Vagina (tissue), 2 donors: ENCODE results near the gene SZT2.

Experiments
- POLR2A ChIP-seq, 2 donors: fragments of 450-650 bp; IDR thresholded peaks; one replicate each; pipeline ENCODE4 v1.6.1; 2017; ENCODE audit warnings: antibody characterized with exemption in 2 of 2, mild to moderate bottlenecking in 2 of 2, moderate library complexity in 2 of 2
- POLR2AphosphoS5 ChIP-seq, 2 donors: sonication (generic); formaldehyde crosslinking; IDR thresholded peaks; one replicate each; pipeline ENCODE4 v1.9.0; 2017; ENCODE audit warnings: antibody characterized with exemption in 2 of 2, mild to moderate bottlenecking in 2 of 2, low read depth in 1 of 2; ENCODE audit not compliant: insufficient read depth in 1 of 2
- TF ChIP-seq, protein P1 (sequence below), 3 experiments: fragments of 450-650 bp in 2 of 3; fragments of 200-600 bp in 1 of 3; sonication (generic) in 1 of 3; IDR thresholded peaks; one replicate each; pipeline ENCODE4 v1.5.1; 2017 to 2019; ENCODE audit warnings: antibody characterized with exemption in 3 of 3, mild to moderate bottlenecking in 2 of 3, moderate library complexity in 2 of 3

DNA sequence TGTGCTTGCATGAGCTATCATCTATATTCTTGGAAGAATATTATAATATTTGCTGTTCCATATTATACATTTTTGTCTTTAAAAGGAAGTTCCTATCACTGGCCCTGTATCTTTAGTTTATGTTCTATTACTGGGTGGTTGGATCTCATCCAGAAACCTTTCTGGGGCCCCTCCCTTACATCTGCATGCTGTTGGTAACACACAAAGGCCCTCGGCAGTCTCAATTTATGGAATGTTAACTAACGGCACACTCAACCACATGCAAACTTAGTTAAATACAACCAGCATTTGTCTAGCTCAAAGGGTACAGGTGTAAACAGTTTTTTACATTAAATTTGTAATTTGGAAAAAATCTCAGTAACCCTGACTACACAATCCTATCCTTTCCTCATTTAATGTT is 73.8 kb downstream of the SZT2 start:
- TF ChIP-seq, protein P1, sequence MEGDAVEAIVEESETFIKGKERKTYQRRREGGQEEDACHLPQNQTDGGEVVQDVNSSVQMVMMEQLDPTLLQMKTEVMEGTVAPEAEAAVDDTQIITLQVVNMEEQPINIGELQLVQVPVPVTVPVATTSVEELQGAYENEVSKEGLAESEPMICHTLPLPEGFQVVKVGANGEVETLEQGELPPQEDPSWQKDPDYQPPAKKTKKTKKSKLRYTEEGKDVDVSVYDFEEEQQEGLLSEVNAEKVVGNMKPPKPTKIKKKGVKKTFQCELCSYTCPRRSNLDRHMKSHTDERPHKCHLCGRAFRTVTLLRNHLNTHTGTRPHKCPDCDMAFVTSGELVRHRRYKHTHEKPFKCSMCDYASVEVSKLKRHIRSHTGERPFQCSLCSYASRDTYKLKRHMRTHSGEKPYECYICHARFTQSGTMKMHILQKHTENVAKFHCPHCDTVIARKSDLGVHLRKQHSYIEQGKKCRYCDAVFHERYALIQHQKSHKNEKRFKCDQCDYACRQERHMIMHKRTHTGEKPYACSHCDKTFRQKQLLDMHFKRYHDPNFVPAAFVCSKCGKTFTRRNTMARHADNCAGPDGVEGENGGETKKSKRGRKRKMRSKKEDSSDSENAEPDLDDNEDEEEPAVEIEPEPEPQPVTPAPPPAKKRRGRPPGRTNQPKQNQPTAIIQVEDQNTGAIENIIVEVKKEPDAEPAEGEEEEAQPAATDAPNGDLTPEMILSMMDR (IDR thresholded peaks at IDR 0.05), result no peak
- TF ChIP-seq POLR2A (IDR thresholded peaks at IDR 0.05) (no peak), POLR2AphosphoS5 (IDR thresholded peaks at IDR 0.05; ENCODE audit: insufficient read depth in 1 of 2, low read depth in 1 of 2) (no peak)
